ENCODE measurements around the gene TMED4. TPM values are rescaled to one million over a fixed set of nuclear protein-coding genes. Genes with fewer than 3 reads are reported as not detected.

TMED4 gene
- total RNA-seq, 2 experiments from 2014 or later: 68.6 to 80.5 TPM

DNA sequence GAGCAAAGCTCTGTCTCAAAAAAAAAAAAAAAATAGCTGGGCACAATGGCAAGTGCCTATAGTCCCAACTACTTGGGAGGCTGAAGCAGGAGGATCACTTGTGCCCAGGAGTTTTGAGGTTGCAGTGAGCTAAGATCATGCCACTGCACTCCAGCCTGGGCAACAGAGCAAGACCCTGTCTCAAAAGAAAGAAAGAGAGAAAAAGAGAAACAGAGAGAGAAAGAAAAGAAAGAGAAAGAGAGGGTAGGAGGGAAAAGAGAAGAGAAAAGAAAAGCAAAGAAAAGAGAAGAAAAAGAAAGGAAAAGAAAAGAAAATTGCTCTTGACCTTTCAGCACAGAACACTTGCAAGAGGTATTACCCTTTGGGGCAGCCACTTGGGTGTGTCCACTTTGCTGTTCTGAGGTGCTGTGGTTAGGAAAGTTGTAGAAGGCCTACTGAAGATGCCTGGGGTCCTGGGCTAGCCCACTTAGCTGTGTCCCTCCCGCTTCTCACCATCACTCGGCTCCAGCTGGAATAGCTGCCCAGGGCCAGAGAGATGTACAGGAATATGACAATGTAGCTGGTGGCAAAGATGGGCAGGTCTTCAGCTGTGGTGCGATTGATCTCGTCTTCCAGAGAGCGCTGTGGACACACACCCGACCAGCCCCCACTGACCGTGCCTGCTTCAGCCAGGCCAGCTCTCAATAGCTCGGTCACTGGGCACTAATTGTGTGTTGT is 46.5 kb downstream of the TMED4 start:
- TF ChIP-seq, protein P1, sequence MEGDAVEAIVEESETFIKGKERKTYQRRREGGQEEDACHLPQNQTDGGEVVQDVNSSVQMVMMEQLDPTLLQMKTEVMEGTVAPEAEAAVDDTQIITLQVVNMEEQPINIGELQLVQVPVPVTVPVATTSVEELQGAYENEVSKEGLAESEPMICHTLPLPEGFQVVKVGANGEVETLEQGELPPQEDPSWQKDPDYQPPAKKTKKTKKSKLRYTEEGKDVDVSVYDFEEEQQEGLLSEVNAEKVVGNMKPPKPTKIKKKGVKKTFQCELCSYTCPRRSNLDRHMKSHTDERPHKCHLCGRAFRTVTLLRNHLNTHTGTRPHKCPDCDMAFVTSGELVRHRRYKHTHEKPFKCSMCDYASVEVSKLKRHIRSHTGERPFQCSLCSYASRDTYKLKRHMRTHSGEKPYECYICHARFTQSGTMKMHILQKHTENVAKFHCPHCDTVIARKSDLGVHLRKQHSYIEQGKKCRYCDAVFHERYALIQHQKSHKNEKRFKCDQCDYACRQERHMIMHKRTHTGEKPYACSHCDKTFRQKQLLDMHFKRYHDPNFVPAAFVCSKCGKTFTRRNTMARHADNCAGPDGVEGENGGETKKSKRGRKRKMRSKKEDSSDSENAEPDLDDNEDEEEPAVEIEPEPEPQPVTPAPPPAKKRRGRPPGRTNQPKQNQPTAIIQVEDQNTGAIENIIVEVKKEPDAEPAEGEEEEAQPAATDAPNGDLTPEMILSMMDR (conservative IDR thresholded peaks at IDR 0.05; ENCODE audit: low read length): no peak
- TF ChIP-seq EZH2phosphoT487 (IDR thresholded peaks at IDR 0.05; ENCODE audit: borderline replicate concordance, low read depth, low read length): no peak
- Histone ChIP-seq H3K4me3 (ENCODE audit: low read depth, low read length, poor library complexity, severe bottlenecking) (no peak overlapping the region), H2AFZ (ENCODE audit: low read length) (no peak overlapping the region), H3K36me3 (ENCODE audit: insufficient read depth, low read length) (no peaks in the 10 kb centered on the region), H3K27ac (ENCODE audit: low read depth, low read length, poor library complexity, severe bottlenecking) (no peak overlapping the region), H3K9me3 (ENCODE audit: low read length) (no peaks in the 10 kb centered on the region), H4K20me1 (ENCODE audit: insufficient read depth, low read length) (no peaks in the 10 kb centered on the region), H3K79me2 (ENCODE audit: insufficient read depth, low read depth, low read length) (no peaks in the 10 kb centered on the region), H3K4me1 (ENCODE audit: insufficient read depth, low read length, poor library complexity, severe bottlenecking) (no peaks in the 10 kb centered on the region), H3K9me2 (ENCODE audit: insufficient read depth, low read length) (no peaks in the 10 kb centered on the region), H3K4me2 (ENCODE audit: low read length) (no peak overlapping the region)
- POLR2A ChIA-PET: interaction anchor here (0.6 to 1.0 kb wide), 4 partner anchors 11 to 217 kb away, joined by 3 read pairs; no protein-coding TSS in a partner anchor
- CTCF ChIA-PET (ENCODE audit: unreplicated experiment): interaction anchor here (0.5 to 1.1 kb wide), 2 partner anchors 30 to 187 kb away, joined by 3 read pairs; no protein-coding TSS in a partner anchor
- BruUV-seq (replicated peaks): no TSS peak
- no peak for DNase-seq (ENCODE audit: low spot score)
- intact Hi-C loops (cut with micrococcal nuclease; ENCODE audit: unreplicated experiment): no loop called here

DNA sequence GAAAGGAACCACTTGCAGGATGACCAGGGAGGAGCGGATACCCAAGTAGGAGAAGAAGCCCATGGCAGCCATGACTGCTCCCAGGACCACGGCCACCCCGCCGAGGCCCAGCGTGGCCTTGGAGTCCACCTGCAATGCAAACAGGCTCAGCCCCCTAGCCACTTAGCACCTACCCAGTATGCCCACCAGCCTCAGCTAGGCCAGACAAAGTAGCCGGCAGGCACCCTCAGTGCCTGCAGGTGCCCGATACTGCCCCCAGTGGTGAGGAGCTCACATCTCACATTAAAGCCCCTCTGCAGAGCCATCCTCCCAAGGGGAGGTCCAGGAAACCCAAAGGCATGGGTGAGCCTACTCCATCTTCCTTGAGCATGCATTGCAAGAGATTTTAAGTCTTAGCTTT is 47.5 kb downstream of the TMED4 start:
- Histone ChIP-seq H3K27ac (ENCODE audit: low read depth, low read length, poor library complexity, severe bottlenecking) (no peak overlapping the region), H3K9me2 (ENCODE audit: insufficient read depth, low read length) (no peaks in the 10 kb centered on the region), H4K20me1 (ENCODE audit: insufficient read depth, low read length) (no peaks in the 10 kb centered on the region), H3K36me3 (ENCODE audit: insufficient read depth, low read length) (no peaks in the 10 kb centered on the region), H3K79me2 (ENCODE audit: insufficient read depth, low read depth, low read length) (no peaks in the 10 kb centered on the region), H3K4me2 (ENCODE audit: low read length) (no peak overlapping the region), H3K4me3 (ENCODE audit: low read depth, low read length, poor library complexity, severe bottlenecking) (no peak overlapping the region), H2AFZ (ENCODE audit: low read length) (no peak overlapping the region), H3K4me1 (ENCODE audit: insufficient read depth, low read length, poor library complexity, severe bottlenecking) (no peaks in the 10 kb centered on the region), H3K9me3 (ENCODE audit: low read length) (no peaks in the 10 kb centered on the region)
- peak; percentile 74 for DNase-seq (ENCODE audit: low spot score)
- ChIA-PET POLR2A (interaction anchor here (0.5 to 0.7 kb wide), 2 partner anchors 10 to 301 kb away, joined by 3 read pairs; no protein-coding TSS in a partner anchor), CTCF (ENCODE audit: unreplicated experiment) (interaction anchor here (0.6 to 1.1 kb wide), 3 partner anchors 186 to 829 kb away, joined by 3 read pairs; no protein-coding TSS in a partner anchor)
- TF ChIP-seq, protein P1 (conservative IDR thresholded peaks at IDR 0.05; ENCODE audit: low read length): peak; percentile 87
- TF ChIP-seq EZH2phosphoT487 (IDR thresholded peaks at IDR 0.05; ENCODE audit: borderline replicate concordance, low read depth, low read length): no peak
- intact Hi-C loops (cut with micrococcal nuclease; ENCODE audit: unreplicated experiment): no loop called here
- BruUV-seq (replicated peaks): no TSS peak

DNA sequence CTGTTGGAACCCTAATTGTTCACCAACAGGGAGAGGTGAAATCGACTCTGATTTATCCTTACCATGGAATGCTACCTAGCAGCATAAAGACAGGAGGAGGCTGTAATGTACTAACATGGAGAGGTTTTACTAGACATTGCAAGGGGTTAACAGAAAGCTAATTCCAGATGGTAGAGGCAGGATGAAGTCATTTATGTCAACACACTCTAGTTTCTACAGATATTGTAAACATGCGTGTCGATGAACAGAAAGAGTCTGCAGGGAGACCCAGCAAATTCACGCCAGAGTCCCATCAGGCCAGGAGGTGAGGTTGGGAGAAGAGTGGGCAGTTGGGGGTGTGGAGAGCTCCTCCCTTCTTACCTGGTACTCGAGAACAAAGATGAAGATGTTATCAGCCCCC is 47.9 kb downstream of the TMED4 start:
- DNase-seq (ENCODE audit: low spot score): no peak
- no peak overlapping the region for H2AFZ ChIP-seq (ENCODE audit: low read length)
- intact Hi-C loops (cut with micrococcal nuclease; ENCODE audit: unreplicated experiment): no loop called here
- POLR2A ChIA-PET: interaction anchor here (0.5 kb wide), 1 partner anchor 301 kb away, joined by 3 read pairs; no protein-coding TSS in a partner anchor
- CTCF ChIA-PET (ENCODE audit: unreplicated experiment): interaction anchor here (0.6 to 1.1 kb wide), 2 partner anchors 276 to 830 kb away, joined by 3 read pairs; no protein-coding TSS in a partner anchor
- no peaks in the 10 kb centered on the region for H3K4me1 ChIP-seq (ENCODE audit: insufficient read depth, low read length, poor library complexity, severe bottlenecking)
- H4K20me1 ChIP-seq (ENCODE audit: insufficient read depth, low read length): no peaks in the 10 kb centered on the region
- no peaks in the 10 kb centered on the region for H3K9me2 ChIP-seq (ENCODE audit: insufficient read depth, low read length)
- H3K36me3 ChIP-seq (ENCODE audit: insufficient read depth, low read length): no peaks in the 10 kb centered on the region
- H3K9me3 ChIP-seq (ENCODE audit: low read length): no peaks in the 10 kb centered on the region
- no peak overlapping the region for H3K4me2 ChIP-seq (ENCODE audit: low read length)
- H3K4me3 ChIP-seq (ENCODE audit: low read depth, low read length, poor library complexity, severe bottlenecking): no peak overlapping the region
- TF ChIP-seq, protein P1 (conservative IDR thresholded peaks at IDR 0.05; ENCODE audit: low read length): no peak
- TF ChIP-seq EZH2phosphoT487 (IDR thresholded peaks at IDR 0.05; ENCODE audit: borderline replicate concordance, low read depth, low read length): no peak
- BruUV-seq (replicated peaks): no TSS peak
- H3K79me2 ChIP-seq (ENCODE audit: insufficient read depth, low read depth, low read length): no peaks in the 10 kb centered on the region
- no peak overlapping the region for H3K27ac ChIP-seq (ENCODE audit: low read depth, low read length, poor library complexity, severe bottlenecking)
